ENCODE measurements around the gene GPATCH2.
"Not testable (repeated sequence)": the region's sequence is repeated elsewhere in the genome, so short reads cannot be mapped to it uniquely, and the experiment has no call there.

Gene GPATCH2

DNA sequence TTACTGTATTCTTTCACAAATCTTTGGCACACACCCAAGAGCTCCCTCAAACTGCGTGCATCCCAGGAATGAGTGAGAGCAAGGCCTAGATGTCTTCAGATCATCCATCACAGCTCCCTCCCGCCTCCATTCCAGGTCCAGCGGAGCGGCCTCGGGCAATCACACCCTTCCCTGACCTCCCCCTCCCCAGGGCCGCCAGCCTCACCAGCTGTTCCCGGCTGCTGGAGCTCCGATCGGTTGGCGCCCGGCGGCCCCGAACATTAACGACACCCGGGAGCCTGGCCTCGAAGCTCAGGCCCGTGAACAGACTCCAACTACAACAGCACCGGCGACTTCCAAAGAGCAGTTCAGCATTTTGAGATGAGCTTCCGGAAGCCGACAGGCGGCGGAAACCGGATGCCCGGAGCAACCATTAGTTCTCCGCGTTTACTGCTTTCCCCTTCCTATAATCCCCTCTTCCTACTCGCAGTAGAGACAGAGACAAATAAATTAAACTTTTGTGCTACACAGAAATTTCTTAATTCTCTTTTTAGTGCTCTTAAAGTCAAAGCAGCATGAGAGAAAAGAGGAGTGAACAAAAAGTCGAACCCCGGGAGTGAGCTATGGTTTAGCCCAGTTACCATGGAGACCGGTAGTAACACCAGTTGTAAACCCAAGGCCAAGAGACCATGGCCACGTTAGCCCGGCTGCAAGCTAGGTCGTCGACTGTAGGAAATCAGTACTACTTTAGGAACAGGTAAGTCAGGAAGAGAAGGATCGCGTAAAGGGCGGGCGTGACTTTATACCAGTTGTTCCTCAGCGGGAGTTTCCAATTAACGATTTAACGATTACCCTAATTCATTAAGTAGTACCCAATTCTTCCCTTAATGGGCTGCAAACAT lies at the start of gene GPATCH2, which contains the start of gene SPATA17:
Gene GPATCH2 (minus strand): TSS at position 380 of the 881 bp plus-strand sequence. CDS start 119 bp downstream, at position 261.
Gene SPATA17 (plus strand): TSS at position 634 of the 881 bp plus-strand sequence. CDS start 35 bp downstream, at position 669.
- FAIRE-seq = peak; percentile 96

DNA sequence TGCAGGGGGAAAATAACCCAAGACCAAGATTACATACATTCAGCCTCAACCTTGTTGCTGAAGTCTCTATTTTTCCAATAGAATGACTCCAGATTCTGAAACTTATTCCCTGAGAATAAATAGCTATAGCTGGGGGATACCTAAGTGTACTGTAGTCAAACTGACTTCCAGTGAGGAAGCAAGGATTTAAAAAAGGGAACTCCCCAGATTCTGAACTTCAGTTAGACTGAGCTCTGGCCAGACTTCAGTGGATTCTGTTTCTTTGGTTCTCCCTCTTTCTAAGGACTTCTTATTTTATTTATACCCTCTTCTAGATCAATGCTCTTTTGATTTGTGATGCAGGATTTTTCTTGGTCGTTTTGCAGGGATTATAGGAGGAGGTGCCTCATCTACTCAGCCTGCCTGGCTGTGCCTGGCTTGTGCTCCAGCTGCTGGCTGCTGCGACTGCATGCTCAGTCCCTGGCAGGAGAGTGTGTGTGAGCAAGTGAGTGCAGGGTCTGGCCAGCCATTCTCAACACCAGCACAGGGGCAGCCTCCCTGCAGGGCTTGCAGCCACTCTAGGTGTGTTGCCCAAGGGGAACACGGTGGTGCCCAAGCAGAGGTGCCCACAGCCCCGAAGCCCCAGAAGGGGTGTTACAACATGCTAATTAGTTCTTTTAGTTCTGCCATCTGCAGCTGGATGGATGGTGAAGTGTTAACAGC lies 43.3 kb upstream of the GPATCH2 start:
- no peak for FAIRE-seq

DNA sequence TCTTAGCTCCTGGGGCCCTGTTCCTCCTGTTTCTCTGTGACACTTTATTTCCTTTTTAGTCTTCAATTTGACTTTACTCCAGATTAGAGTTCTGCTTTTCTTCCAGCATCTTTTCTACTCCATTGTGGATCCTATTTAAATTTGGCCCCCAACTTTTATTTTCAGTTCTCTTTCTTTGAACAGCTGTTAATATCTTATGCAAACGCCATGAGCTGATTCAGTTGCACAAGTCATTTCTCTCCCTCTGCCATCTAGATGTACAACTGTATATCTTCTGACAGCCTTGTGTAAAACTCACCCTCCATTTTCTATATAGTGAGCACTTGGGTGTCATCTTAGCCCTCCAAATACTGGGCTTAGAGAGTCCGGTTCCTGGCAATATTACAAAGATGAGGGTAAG lies 42.5 kb upstream of the GPATCH2 start:
- no peak for FAIRE-seq

DNA sequence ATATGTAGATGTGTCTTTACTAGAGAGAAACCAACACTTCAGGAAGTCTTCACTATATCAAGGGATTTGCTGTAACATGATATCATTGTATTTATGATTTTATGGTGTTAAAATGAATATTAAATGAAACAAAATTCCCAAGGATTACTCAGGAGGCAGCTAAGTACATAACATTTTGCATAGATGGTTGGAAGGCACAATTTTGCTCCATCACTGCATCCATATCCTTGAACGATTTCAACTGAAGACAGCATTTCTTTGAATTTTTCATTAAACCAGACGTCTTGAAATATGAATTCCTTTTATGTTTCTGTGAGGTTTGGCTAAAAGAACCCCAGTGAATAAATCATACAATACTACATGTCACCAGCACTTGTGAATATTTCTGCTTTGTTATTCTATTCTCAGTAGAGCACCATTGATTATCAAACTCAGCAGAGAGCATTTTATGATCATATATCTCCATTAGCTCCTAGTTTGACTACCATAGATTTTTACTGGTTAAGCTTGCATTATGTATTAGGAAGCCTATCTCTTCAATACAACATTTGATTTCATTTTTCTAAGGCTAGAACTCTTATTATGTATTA lies 37.6 kb upstream of the GPATCH2 start:
- FAIRE-seq = no peak

DNA sequence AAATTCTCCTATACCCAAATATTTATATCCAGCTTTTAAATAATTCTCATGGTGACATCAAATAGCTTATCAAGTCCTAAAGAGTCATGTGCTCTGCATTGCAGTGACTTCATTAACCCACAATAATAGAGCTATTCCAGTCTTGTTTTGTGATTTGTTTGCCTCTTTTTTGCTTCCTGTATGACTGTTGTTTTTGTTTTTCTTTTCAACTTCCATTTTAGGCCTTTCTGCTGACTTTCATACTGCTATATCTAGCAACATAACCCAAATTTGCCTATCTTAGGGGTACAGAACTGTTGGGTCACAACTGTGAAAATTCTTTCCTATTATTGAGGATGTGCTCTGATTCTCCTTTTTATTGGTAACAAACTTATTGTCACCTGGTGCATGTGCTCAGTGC lies 30.5 kb upstream of the GPATCH2 start:
- no peak for FAIRE-seq

DNA sequence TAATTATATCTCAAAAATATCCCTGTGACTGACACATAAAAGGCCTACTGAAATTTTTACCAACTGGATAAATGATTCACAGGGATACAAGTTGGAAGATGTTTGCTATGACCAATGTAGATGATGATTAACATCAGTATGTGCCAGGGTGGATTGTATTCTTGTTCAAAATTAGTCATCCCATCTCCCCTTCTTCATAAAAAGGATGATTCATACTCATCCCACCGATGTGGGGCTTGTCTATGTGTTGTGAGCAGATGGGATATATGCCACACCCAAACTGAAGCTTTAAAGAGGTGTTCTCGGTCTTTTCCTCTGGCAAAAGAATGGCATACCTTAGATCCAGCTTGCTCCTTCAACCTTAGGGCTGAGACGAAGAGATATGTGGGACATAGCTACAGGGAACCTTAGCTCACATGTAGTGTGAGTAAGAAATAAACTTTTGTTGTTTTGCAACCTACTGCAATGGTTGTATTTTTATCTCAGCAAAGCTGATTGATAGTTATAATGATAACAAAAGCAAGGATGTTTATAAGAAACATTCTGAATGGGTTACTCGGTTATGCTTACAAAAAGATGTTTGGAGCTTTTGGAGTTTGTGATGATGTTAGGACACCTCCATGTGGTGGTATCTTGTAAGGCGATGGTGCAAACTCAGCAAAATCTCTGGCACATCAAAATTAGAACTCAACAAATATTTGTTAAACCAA lies 29.6 kb upstream of the GPATCH2 start:
- FAIRE-seq = no peak

DNA sequence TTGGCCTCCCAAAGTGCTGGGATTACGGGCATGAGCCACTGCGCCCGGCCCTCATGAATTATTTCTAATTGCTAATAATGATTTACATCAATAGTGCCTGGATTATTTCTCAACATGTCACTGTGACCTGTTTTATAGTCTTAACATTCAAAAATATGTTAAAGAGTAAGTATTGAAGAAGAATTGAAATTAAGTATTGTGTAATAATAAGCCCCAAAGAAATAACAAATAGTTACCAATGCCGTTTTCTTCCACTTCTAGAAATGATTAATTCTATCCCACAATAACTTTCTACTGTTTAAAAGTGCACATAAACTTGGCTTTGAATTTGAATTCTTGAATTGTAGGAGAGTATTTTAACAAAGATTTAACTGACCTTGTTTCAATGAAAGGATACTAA lies 19.8 kb upstream of the GPATCH2 start:
- FAIRE-seq = no peak

DNA sequence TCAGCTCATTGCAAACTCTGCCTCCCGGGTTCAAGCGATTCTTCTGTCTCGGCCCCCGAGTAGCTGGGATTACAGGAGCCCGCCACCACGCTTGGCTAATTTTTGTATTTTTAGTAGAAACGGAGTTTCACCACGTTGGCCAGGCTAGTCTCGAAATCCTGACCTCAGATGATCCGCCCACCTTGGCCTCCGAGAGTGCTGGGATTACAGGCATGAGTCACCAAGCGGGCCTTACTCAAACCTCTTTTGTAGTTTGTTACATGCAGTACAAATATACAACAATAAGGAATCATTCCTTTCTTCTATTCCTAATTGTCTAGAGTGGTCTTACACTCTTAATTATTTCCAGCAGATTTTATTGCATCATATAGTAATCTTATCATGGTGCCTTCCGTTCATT lies 16.9 kb upstream of the GPATCH2 start:
- FAIRE-seq = no peak

DNA sequence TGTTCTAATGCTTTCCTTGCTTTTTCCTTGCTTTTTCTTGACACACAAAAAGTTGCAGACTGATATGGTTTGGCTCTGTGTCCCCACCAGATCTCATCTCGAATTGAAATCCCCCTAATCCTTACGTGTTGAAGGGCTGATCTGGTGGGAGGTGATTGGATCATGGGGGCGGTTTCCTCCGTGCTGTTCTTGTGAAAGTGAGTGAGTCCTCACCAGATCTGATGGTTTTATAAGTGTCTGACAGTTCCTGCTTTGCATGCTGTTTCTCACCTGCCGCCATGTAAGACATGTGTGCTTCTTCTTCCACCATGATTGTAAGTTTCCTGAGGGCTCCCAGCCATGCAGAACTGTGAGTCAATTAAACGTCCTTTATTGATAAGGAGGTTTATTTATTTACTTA lies 11.6 kb upstream of the GPATCH2 start:
- FAIRE-seq = no peak

DNA sequence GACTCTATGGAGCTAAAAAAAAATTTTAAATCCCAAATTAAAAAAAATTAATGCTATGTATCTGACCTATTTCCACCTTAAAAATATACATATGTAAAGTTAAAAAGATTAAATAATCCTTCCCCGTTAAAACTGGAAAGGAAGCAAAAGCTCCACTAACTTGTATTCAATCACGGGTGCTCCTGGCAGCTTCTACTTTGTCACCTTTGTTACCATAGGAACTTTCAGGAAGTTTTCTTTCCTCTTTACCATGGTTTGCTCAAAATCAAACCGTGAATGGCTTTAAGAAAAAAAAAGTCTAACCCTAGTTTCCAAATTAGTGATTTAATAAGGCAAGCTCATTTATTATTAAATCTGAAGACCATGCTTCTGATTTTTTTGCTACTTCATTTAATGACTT lies 3.5 kb downstream of the GPATCH2 start:
- FAIRE-seq = no peak

DNA sequence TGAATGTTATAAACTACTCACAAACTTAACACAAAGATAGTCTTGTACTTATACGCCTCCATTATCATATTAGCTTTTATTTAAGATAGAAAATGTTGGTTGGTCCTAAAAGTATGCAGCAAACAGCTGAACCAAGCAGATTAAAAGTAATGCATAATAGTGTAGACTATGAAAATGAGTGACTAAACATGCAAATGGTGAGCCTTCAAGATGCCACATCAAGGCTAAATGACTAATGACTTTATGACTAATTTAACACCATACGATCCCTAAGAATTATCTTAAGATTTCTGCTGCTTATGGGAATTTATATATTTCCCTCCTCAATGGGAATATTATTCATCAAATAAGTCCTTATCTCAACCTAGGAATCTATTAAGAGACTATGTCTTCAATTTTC lies 4.6 kb downstream of the GPATCH2 start:
- no peak for FAIRE-seq

DNA sequence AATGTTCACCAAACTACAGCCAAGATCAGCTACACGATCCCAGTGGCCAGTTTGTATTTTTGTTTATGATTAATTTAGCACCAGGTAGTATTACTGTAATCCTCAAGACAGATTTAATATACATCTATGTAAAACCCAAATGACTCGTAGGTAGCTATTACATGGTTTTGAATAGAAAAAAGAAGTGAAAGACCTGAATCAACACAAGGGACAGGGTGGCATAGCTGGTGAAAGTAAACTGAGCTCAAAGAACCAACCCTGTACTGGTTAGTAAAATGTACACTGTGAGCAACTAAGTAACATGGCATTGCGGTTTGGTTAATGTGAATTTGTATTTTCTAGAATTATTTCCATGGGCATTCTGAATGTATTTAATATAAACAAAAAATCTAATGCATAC lies 8.8 kb downstream of the GPATCH2 start:
- FAIRE-seq = no peak

DNA sequence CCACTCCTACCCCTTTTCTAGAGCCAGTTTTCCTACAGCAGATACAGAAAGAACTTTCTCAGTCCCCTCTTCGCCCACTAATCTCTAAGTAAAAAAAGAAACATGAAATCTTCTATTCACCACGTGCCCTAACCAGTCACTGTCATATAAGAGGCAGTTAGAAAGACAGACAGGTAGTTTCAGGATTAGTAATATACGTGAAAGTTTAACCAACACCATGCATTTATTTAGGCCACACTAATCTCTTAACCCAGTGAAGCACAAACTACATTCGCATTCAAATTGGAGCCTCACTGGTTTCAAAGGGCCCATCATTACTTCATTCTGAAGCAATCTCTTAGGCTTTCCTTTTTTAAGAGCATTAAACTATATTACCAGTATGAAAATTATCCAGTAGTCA lies 10.1 kb downstream of the GPATCH2 start:
- no peak for FAIRE-seq

DNA sequence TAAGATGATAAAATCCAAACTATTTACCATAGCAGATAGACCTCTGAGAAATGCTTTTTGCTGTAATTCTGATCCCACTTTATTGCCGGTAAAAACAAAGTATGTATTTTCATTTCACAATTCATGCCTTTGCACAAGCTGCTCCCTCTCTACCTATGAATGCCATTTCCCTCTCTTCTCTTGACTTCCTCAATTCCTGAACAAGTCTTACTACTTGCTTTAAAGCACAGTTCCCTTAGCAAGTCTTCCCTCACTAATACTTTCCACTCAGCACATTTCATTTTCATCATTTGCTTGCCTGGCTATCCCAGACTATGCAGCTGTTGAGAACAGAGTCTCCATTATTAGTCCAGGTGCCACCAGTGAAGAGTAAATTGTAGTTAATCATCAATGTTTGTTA lies 13.8 kb downstream of the GPATCH2 start:
- FAIRE-seq = no peak

DNA sequence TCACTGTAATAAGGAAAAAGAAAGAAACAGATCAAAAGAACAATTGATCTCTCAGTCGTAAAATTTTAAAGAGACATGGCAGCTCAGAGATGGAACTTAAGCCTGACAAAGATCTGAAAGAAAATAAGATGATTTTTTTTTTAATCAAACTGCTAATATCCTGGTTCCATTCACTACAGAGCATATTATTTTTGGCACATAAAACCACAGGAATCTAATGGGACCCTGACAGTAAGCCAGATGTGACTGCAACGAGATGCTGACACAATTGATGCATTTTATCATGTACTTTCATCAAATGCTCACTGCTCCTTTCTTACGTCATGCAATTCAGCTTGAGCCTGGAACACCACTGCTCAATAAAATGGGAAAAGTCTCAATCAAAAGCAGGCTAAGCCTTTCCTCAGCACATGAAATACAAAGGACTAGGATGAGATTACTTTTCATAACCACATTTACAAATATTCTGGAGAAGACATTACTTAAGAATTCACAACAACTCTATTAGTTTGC lies 16.6 kb downstream of the GPATCH2 start:
- no peak for FAIRE-seq

DNA sequence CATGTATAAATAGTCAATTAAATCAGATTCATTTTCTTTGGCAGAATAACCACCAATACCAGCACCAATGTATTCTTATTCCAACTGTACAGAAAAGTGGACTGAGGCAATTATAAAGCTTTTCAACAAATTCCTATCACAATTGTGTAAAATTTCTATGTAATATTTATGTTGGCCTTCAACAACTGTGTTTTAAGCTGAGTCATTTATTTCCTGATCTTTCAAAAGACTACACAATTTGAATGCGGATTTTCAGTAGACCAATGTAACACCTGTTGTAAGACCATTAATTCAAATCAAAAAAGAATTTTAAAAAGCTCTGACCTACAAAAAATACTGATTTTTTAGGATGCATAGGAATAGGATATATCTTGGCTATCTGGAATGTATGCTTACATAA lies 25.5 kb downstream of the GPATCH2 start:
- FAIRE-seq = no peak

DNA sequence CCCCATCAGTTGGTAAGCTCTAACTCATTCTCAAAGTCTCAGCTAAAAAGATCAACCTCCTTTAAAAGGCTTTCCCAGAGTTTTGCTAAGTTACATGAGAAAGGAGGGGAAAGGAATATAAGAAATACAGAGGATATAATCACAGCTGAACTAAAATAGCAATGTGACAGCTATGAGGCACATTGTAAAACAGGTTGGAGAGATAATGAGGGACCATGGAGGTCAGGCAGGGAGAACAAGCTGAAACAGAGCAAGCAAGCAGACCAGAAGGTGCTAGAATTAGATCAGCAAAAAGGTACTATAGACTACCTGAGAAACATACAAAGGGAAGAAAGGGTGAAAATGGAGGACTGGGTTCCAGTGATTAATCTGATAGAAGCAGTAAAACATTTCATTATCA lies 28.5 kb downstream of the GPATCH2 start:
- FAIRE-seq = no peak

DNA sequence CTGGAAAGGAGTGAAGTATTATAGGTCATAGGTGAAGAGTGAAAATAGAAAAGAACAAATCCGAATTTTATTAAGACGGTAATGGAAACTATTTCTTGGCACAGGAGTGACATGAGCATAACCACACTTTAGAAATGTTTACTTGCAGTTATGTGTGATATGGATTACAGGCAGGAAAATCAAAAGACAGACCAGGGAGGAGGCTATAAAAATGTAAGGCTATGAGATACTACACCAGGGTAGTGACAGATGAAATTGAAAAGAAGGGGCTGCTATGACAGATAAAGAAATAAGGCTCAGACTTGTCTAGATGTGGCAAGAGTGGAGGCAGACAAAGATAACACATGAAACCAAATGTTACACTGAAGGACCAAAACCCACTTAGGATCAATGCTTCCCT lies 31.7 kb downstream of the GPATCH2 start:
- FAIRE-seq = no peak

DNA sequence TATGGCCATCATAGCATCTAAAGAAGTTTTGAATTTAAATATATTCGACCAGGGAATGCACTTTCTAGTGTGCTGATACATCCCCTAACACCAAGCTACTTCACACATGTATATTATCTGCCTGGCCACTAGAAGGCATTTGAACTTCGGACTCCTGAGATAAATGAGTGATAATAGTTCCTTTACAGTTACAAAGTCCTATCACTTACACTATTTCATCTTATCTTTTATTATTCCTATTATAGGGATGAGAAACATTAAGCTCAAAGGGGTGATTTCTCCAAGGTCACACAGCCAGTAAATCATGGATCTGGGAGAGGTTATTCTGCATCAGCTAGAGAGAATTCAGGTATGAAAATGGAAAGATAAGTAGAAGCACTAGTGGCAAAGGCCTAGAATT lies 40.3 kb downstream of the GPATCH2 start:
- no peak for FAIRE-seq

DNA sequence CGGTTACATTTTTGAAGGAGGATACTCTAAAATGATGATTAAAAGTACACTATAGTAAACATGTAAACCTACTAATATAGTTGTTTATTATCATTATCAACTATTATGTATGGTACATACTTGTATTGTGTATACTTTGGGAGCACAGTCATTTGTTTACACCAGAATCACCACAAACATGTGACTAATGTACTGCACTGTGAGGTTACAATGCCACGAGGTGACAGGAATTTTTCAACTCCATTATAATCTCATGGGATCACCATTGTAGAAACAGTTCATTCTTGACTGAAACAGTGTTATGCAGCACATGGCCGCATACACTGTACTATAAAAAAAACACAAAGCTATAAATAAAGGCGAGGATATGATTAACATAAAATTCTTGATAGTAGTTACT lies 44.3 kb downstream of the GPATCH2 start:
- FAIRE-seq = no peak

DNA sequence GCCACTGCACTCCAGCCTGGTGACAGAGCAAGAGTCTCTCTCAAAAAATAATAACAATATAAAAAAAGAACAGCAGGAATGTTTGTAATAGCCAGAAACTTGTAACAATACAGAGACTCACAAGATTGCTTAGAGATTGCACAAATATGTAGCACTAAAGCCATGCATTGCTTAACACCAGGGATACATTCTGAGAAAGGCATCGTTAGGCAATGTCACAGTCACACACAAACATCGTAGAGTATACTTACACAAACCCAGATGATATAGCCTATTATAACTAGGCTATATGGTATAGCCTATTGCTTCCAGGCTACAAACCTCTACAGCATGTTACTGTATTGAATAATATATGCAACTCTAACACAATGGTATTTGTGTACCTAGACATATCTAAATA lies 45.3 kb downstream of the GPATCH2 start:
- FAIRE-seq = no peak

DNA sequence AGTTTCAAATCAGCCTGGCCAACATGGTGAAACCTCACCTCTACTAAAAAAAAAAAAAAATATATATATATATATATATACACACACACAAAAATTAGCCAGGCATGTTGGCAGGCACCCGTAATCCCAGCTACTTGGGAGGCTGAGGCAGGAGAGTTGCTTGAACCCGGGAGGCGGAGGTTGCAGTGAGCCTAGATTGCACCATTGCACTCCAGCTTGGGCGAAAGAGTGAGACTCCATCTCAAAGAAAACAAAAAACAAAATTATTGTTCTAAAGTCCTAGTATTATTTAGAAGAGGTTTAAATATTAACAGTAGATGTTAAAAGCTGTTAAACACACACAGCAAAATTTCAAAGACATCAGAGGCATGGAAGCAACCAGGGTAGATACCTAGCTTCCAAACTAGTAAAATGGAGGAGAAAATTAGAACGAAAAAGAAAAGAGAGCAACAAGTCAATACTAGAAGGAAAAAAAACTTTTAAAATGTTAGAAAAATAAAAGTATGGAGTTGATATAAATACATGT lies 46.5 kb downstream of the GPATCH2 start:
- FAIRE-seq = not testable (repeated sequence)

DNA sequence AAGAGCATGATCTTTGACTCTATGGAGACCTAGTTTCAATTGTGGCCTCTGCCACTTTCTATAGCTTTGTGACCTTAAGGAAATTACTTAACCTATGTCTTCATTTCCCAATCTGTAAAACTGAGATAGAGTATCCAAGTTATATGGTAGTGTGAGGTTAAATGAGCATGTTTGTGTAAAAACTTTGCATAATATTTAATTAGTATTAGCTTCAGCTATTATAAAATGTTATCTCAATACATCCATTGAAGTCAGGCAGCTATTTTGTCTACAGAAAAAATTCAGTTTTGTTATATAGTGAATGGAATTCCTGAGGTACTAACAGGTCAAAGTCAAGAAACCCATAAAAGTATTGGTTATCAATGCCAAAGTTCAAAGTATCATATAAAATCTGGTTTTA lies 53.6 kb downstream of the GPATCH2 start:
- no peak for FAIRE-seq

Data from islet of Langerhans (tissue), 1 donor.